GM23338 (cell line): Measurements from ENCODE around the gene MLEC. TPM values are rescaled to one million over a fixed set of nuclear protein-coding genes. Genes with fewer than 3 reads are reported as not detected.

Experiments
- ATAC-seq: fragments of 200-7000 bp; cut with Tn5 transposase; 3 replicates; pipeline ENCODE4 v1.9.1; 2020
- DNase-seq: peaks from one replicate; pipeline ENCODE4 v3.0.0-alpha.2; 2015; ENCODE audit warnings: low spot score
- H2AFZ ChIP-seq: fragments of 200-600 bp; sonication (generic); 2 replicates; pipeline ENCODE4 v1.8.0; 2016; ENCODE audit warnings: antibody characterized with exemption, mild to moderate bottlenecking, moderate library complexity
- H3F3A ChIP-seq: fragments of 200-600 bp; sonication (generic); replicated peaks from 2 replicates; pipeline ENCODE4 v1.8.0; 2017; ENCODE audit warnings: antibody characterized with exemption, mixed run types, low read depth
- H3K27ac ChIP-seq: fragments of 200-600 bp; sonication (generic); 2 replicates; pipeline ENCODE4 v1.6.1; 2016; ENCODE audit warnings: low read depth
- H3K27me3 ChIP-seq: fragments of 200-600 bp; sonication (generic); 2 replicates; pipeline ENCODE4 v1.8.0; 2016; ENCODE audit warnings: mild to moderate bottlenecking, mixed run types, moderate library complexity; ENCODE audit not compliant: insufficient read depth
- H3K36me3 ChIP-seq: fragments of 200-600 bp; sonication (generic); 2 replicates; pipeline ENCODE4 v1.8.0; 2016; ENCODE audit warnings: mild to moderate bottlenecking; ENCODE audit not compliant: insufficient read depth
- H3K4me1 ChIP-seq: fragments of 200-600 bp; sonication (generic); 2 replicates; pipeline ENCODE4 v1.8.0; 2016; ENCODE audit warnings: mild to moderate bottlenecking, moderate library complexity; ENCODE audit not compliant: insufficient read depth
- H3K4me2 ChIP-seq: fragments of 200-600 bp; sonication (generic); 2 replicates; pipeline ENCODE4 v1.7.1; 2017; ENCODE audit warnings: mixed run types
- H3K4me3 ChIP-seq: fragments of 200-600 bp; sonication (generic); 2 replicates; pipeline ENCODE4 v1.6.1; 2016; ENCODE audit warnings: mixed run types
- H3K79me2 ChIP-seq: fragments of 200-600 bp; sonication (generic); replicated peaks from 2 replicates; pipeline ENCODE4 v1.8.0; 2017; ENCODE audit warnings: mild to moderate bottlenecking; ENCODE audit not compliant: insufficient read depth
- H3K9me2 ChIP-seq: fragments of 200-600 bp; sonication (generic); 2 replicates; pipeline ENCODE4 v1.8.0; 2017; ENCODE audit not compliant: insufficient read depth
- H4K20me1 ChIP-seq: fragments of 200-600 bp; sonication (generic); replicated peaks from 2 replicates; pipeline ENCODE4 v1.8.0; 2017; ENCODE audit warnings: mild to moderate bottlenecking; ENCODE audit not compliant: insufficient read depth
- H3K27ac Mint-ChIP-seq: 2 replicates; pipeline ENCODE4 v1.8.0; 2020; ENCODE audit warnings: inconsistent platforms, mild to moderate bottlenecking, moderate library complexity, mixed read lengths
- H3K27me3 Mint-ChIP-seq: 3 replicates; pipeline ENCODE4 v1.8.0; 2022; ENCODE audit warnings: low read depth, mild to moderate bottlenecking, moderate library complexity, mixed read lengths, inconsistent platforms; ENCODE audit not compliant: insufficient read depth, poor library complexity
- H3K36me3 Mint-ChIP-seq: 3 replicates; pipeline ENCODE4 v1.8.0; 2021; ENCODE audit warnings: low read depth, mild to moderate bottlenecking, inconsistent platforms, moderate library complexity, mixed read lengths
- H3K4me1 Mint-ChIP-seq: 3 replicates; pipeline ENCODE4 v1.8.0; 2020; ENCODE audit warnings: mild to moderate bottlenecking, inconsistent platforms, mixed read lengths
- H3K4me3 Mint-ChIP-seq: 3 replicates; pipeline ENCODE4 v1.8.0; 2021; ENCODE audit warnings: moderate library complexity, mild to moderate bottlenecking, inconsistent platforms, mixed read lengths
- H3K9me3 Mint-ChIP-seq: 3 replicates; pipeline ENCODE4 v1.8.0; 2020; ENCODE audit warnings: moderate library complexity, mild to moderate bottlenecking, inconsistent platforms, mixed read lengths
- CREB1 ChIP-seq: fragments of 250-450 bp; sonication (Bioruptor Pico); IDR thresholded peaks from 2 replicates; pipeline ENCODE4 v1.5.0; 2020; ENCODE audit warnings: low read depth, mild to moderate bottlenecking, moderate library complexity
- EZH2 ChIP-seq: fragments of 200-600 bp; sonication (generic); IDR thresholded peaks from one replicate; pipeline ENCODE4 v1.8.0; 2017; ENCODE audit warnings: antibody characterized with exemption, mild to moderate bottlenecking, low read depth; ENCODE audit not compliant: unreplicated experiment
- EZH2phosphoT487 ChIP-seq: fragments of 200-600 bp; sonication (generic); IDR thresholded peaks from one replicate; pipeline ENCODE4 v1.8.1; 2018; ENCODE audit warnings: antibody characterized with exemption; ENCODE audit not compliant: unreplicated experiment
- JUNB ChIP-seq: IDR thresholded peaks from one replicate; pipeline ENCODE4 v1.6.1; 2016; ENCODE audit warnings: antibody characterized with exemption; ENCODE audit not compliant: unreplicated experiment
- NANOG ChIP-seq: IDR thresholded peaks from 2 replicates; pipeline ENCODE4 v1.6.1; 2016; ENCODE audit warnings: antibody characterized with exemption, borderline replicate concordance
- POLR2AphosphoS5 ChIP-seq: IDR thresholded peaks from 2 replicates; pipeline ENCODE4 v1.6.1; 2016; ENCODE audit warnings: antibody characterized with exemption, low read depth
- ZNF331 ChIP-seq: fragments of 250-450 bp; sonication (Bioruptor Pico); IDR thresholded peaks from 2 replicates; pipeline ENCODE4 v1.5.0; 2020; ENCODE audit warnings: low read depth, mild to moderate bottlenecking, moderate library complexity
- polyA plus RNA-seq: library from polyadenylated mRNA; unstranded; fragments of >200 nt; fragmentation: Nextera tagmentation; extraction: Ambion mirVana; gene quantifications from 2 replicates; pipeline ENCODE4 v1.2.1, GENCODE V29; 2016
- total RNA-seq: library from RNA; depleted of rRNA; stranded (reverse); fragments of >200 nt; shearing (Covaris generic); gene quantifications from 2 replicates; pipeline ENCODE4 v1.2.3, GENCODE V29; 2014
- TF ChIP-seq, protein P1 (sequence below), 2 experiments: fragments of 200-600 bp in 1 of 2; sonication (generic) in 1 of 2; conservative IDR thresholded peaks; 2 replicates each; pipeline versions ENCODE4 v1.5.1 to v1.6.1; 2016 to 2017; ENCODE audit warnings: antibody characterized with exemption in 2 of 2, low read depth in 2 of 2, mild to moderate bottlenecking in 2 of 2, moderate library complexity in 1 of 2

The MLEC gene
- total and polyA plus RNA-seq, 2 experiments from 2014 or later = 225 to 264 TPM

DNA sequence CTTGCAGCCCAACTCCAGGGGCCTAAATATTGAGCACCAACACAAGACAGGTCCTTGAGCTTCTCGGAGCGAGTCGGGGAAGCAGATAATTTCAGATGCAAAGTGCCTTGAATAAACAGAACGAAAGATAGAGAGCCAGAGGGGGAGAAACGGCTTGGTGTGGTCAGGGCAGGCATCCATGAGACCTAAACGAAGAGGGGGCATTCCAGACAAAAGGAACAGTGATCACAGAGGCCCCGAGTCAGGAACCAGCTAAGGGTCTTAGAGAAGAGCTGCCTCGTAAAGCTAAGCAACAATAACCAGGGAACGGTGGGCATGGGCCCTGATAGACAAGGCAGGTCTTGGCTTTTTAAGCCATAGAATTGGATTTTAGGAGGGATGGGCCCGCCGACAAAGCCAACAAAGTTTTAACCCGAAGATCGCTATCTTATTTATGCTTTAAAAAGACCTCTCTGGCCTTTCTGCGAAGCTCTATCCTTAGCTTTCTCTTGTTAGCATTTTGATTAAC is 38.3 kb downstream of the MLEC start:
- peaks cover 18% of the 10 kb centered on the region for H3K36me3 ChIP-seq
- ATAC-seq (peak; percentile 18), DNase-seq (peak; percentile 37)
- Mint-ChIP-seq H3K36me3 (peaks cover 44% of the 10 kb centered on the region), H3K27me3 (peaks cover 4% of the 10 kb centered on the region), H3K27ac (no peak overlapping the region), H3K9me3 (no peaks in the 10 kb centered on the region; the same call in 2 of the 3 replicates), H3K4me3 (peak overlapping the region; percentile 80), H3K4me1 (peaks cover 15% of the 10 kb centered on the region)
- H3K79me2 ChIP-seq = no peaks in the 10 kb centered on the region
- H3K9me2 ChIP-seq = no peaks in the 10 kb centered on the region
- H3K4me2 ChIP-seq = peak overlapping the region; percentile 83
- peaks cover 20% of the 10 kb centered on the region; the same call in 1 of the 2 replicates for H4K20me1 ChIP-seq
- peaks cover 20% of the 10 kb centered on the region for H3F3A ChIP-seq
- peaks cover 11% of the 10 kb centered on the region for H3K4me1 ChIP-seq
- H3K4me3 ChIP-seq = peak overlapping the region; percentile 58
- no peaks in the 10 kb centered on the region for H3K27me3 ChIP-seq
- TF ChIP-seq EZH2 (no peak), JUNB (no peak), POLR2AphosphoS5 (no peak), ZNF331 (no peak), EZH2phosphoT487 (no peak), NANOG (no peak)
- TF ChIP-seq, protein P1, sequence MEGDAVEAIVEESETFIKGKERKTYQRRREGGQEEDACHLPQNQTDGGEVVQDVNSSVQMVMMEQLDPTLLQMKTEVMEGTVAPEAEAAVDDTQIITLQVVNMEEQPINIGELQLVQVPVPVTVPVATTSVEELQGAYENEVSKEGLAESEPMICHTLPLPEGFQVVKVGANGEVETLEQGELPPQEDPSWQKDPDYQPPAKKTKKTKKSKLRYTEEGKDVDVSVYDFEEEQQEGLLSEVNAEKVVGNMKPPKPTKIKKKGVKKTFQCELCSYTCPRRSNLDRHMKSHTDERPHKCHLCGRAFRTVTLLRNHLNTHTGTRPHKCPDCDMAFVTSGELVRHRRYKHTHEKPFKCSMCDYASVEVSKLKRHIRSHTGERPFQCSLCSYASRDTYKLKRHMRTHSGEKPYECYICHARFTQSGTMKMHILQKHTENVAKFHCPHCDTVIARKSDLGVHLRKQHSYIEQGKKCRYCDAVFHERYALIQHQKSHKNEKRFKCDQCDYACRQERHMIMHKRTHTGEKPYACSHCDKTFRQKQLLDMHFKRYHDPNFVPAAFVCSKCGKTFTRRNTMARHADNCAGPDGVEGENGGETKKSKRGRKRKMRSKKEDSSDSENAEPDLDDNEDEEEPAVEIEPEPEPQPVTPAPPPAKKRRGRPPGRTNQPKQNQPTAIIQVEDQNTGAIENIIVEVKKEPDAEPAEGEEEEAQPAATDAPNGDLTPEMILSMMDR (conservative IDR thresholded peaks at IDR 0.05; ENCODE audit: low read depth in 2 of 2) = no peak
- H3K27ac ChIP-seq = no peak overlapping the region
- H2AFZ ChIP-seq = peak overlapping the region; percentile 95

DNA sequence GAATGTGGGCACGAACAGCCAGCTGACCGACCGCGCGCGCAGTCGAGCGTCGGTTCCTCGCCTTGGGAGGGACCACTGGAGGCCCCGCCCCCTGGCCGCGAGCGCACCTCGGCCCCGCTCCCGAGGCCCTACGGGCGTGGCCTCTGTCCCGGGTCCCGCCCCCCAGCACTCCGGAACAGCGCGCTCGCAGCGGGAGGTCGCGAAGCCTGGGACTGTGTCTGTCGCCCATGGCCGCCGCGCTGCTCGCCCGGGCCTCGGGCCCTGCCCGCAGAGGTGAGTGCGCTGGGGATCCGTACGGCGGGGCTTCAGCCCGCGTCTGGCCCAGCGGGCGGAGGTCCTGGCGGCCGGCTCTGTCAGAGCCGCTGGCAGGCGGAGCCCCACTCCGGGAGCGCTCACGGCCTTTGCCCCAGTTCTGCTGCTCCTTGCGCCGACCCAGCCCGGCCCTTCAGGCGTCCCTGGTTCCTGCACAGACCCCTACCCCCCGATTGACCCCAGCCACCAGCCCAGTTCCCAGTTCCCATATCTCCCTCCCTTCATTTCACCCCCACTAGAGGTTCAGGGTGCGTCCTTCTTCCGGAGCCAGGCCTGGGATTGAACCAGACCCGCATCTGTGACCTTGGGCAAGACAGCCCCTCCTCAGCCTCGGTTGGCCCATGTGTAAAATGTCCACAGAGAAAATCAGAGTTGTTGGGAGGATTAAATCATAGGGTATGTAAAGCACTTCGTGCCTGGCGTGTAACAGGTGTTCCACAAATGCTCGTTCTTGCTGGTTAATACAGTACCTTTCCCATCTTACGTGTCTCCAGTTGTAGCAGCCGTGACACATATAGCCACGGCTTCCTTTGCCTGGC is 38.9 kb downstream of the MLEC start, which contains the start of gene ACADS:
TSS of gene ACADS (plus strand) at position 168 of the 851 bp plus-strand sequence. CDS start at position 228, 60 bp downstream.
- Mint-ChIP-seq H3K27ac (no peak within 1 kb of the TSS), H3K36me3 (peaks cover 42% of the 10 kb centered on the region), H3K9me3 (no peaks in the 10 kb centered on the region; the same call in 2 of the 3 replicates), H3K4me3 (peak within 1 kb of the TSS; percentile 80), H3K4me1 (peaks cover 15% of the 10 kb centered on the region), H3K27me3 (peaks cover 4% of the 10 kb centered on the region)
- Histone ChIP-seq H3K79me2 (no peaks in the 10 kb centered on the region), H3K27me3 (no peaks in the 10 kb centered on the region), H3K27ac (no peak within 1 kb of the TSS), H4K20me1 (peaks cover 19% of the 10 kb centered on the region; the same call in 1 of the 2 replicates), H3K4me2 (peak within 1 kb of the TSS; percentile 83), H3K4me1 (peaks cover 11% of the 10 kb centered on the region), H2AFZ (peak within 1 kb of the TSS; percentile 99), H3F3A (peaks cover 20% of the 10 kb centered on the region), H3K9me2 (no peaks in the 10 kb centered on the region), H3K36me3 (peaks cover 14% of the 10 kb centered on the region), H3K4me3 (peak within 1 kb of the TSS; percentile 58)
- TF ChIP-seq EZH2 = no peak
- TF ChIP-seq CREB1 (CRISPR knock-in tag) = no peak
- peak; percentile 67 for TF ChIP-seq POLR2AphosphoS5
- TF ChIP-seq ZNF331 = no peak
- no peak for TF ChIP-seq JUNB
- DNase-seq (peak; percentile 97), ATAC-seq (peak; percentile 95)
